ENCODE measurements around the gene TLCD1.

Gene TLCD1

GRCh38 chr17:28719021-28719433 lies 7.0 kb downstream of the TLCD1 start:
- DNase-seq (ENCODE audit: low spot score) = no peak
- no peak for TF ChIP-seq CTCF (IDR thresholded peaks at IDR 0.05)
- peak overlapping the region; percentile 96 for H3K4me3 ChIP-seq

GRCh38 chr17:28718333-28719020 lies 7.6 kb downstream of the TLCD1 start:
- no peak for TF ChIP-seq CTCF (IDR thresholded peaks at IDR 0.05)
- peak; percentile 80 for DNase-seq (ENCODE audit: low spot score)
- H3K27ac ChIP-seq = peak overlapping the region; percentile 90 to 94
- H3K4me3 ChIP-seq = peak overlapping the region; percentile 96

More at GRCh38 chr17:28719021-28719433, 7.0 kb downstream of the TLCD1 start:
- H3K27ac ChIP-seq = peak overlapping the region; percentile 90 to 94

GRCh38 chr17:28717578-28718332 lies 8.3 kb downstream of the TLCD1 start, which contains the start of gene RAB34:
Gene RAB34, minus strand, starts transcription at chr17:28717868. Its CDS starts 602 bp downstream, at chr17:28717266.
- DNase-seq (ENCODE audit: low spot score) = peak; percentile 91
- H3K4me3 ChIP-seq = peak within 1 kb of the TSS; percentile 96
- TF ChIP-seq CTCF (IDR thresholded peaks at IDR 0.05) = no peak
- peak within 1 kb of the TSS; percentile 90 to 94 for H3K27ac ChIP-seq

- no peak for TF ChIP-seq CTCF (IDR thresholded peaks at IDR 0.05)
- Histone ChIP-seq H3K4me3 (peak overlapping the region; percentile 96), H3K27ac (peak overlapping the region; percentile 90 to 94)
- no peak for DNase-seq (ENCODE audit: low spot score)
Measured at GRCh38 chr17:28716740-28717577, 9.1 kb downstream of the TLCD1 start.

GRCh38 chr17:28715217-28715616 lies 10.8 kb downstream of the TLCD1 start:
- DNase-seq (ENCODE audit: low spot score) = no peak
- no peak for TF ChIP-seq CTCF (IDR thresholded peaks at IDR 0.05)
- Histone ChIP-seq H3K27ac (peak overlapping the region in 1 of 2 donors; percentile 94), H3K4me3 (no peak overlapping the region)

GRCh38 chr17:28714281-28714680 lies 11.8 kb downstream of the TLCD1 start:
- H3K27ac ChIP-seq = no peak overlapping the region
- no peak overlapping the region for H3K4me3 ChIP-seq
- TF ChIP-seq CTCF (IDR thresholded peaks at IDR 0.05) = no peak
- DNase-seq (ENCODE audit: low spot score) = no peak
